SK-N-MC (cell line): ENCODE results near the gene AQP1.

Source experiments
- EZH2 ChIP-seq: fragments of 200-600 bp; sonication (generic); IDR thresholded peaks from one replicate; pipeline ENCODE4 v1.6.1; 2017; ENCODE audit warnings: antibody characterized with exemption
- POLR2AphosphoS5 ChIP-seq: IDR thresholded peaks from 2 replicates; pipeline ENCODE4 v1.6.1; 2012; ENCODE audit warnings: mild to moderate bottlenecking, low read depth, low read length, borderline replicate concordance

DNA sequence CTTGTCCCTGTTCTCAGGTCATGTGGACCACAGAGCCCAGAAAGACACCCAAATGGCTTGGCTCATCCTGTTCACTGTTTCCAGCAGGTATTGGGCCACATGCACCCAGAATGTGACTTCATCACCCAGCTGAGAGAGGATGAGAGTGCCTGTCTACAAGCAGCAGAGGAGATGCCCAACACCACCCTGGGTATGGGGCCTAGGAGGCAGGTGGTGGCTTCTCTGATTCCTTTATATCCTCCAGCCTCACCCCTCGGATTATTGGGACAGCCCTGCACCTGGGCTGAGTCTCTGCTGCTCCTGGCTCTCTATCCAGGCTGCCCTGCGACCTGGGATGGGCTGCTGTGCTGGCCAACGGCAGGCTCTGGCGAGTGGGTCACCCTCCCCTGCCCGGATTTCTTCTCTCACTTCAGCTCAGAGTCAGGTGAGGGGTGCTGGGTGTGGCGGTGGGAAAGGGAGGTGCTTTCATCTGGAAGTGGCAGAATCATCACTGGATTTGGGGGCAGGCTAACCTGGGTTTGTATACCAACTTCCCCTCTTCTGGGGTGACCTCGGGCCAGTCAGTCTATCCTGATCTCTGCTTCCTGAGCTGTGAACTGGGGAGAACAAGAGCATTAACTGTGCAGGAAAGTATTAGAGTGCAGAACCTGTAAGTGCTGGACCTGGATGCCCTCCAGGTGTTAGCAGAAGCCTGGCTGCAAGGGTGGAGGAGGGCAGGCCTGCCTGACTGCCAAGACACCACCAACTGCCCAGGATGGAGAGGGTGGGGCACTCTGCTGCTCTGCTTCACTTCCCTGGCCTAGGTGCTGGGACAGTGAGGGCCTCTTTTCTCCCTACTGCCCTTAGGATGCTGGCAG lies 57.3 kb downstream of the AQP1 start:
- TF ChIP-seq POLR2AphosphoS5 (no peak), EZH2 (no peak)
